Endothelial cell of umbilical vein (primary cell): ENCODE data around the gene FLNB. TPM values are rescaled to one million over a fixed set of nuclear protein-coding genes. Genes with fewer than 3 reads are reported as not detected.

Experiments
- BruUV-seq: library from RNA; stranded (reverse); fragments of 400-500 nt; replicated peaks from 2 replicates; lab custom pipeline; 2021; lab: Mats Ljungman, UMichigan
- CTCF ChIA-PET: fragments of 300-600, 350-600 bp; sonication (Branson Sonifier 250); formaldehyde crosslinking; loops from one replicate; lab custom pipeline; 2021; ENCODE audit warnings: antibody characterized with exemption, inconsistent platforms; lab: Charles Lee
- POLR2A ChIA-PET: fragments of 300-600, 350-600 bp; sonication (Branson Sonifier 250); formaldehyde crosslinking; loops from one replicate; lab custom pipeline; 2021; ENCODE audit warnings: antibody characterized with exemption, inconsistent platforms; lab: Charles Lee
- DNase-seq: peaks from one replicate; pipeline ENCODE4 v3.0.0-alpha.2; 2011; ENCODE audit warnings: low read depth, low spot score
- FAIRE-seq: peaks from 2 replicates; lab custom pipeline; 2011; peaks lifted over from hg19 to GRCh38; lab: Jason Lieb, UNC
- H2AFZ ChIP-seq: 2 replicates; pipeline ENCODE4 v1.6.0; 2012; ENCODE audit warnings: low read depth, low read length, control low read depth, inconsistent platforms
- H3K27ac ChIP-seq: 2 replicates; pipeline ENCODE4 v1.5.1; 2011; ENCODE audit warnings: low read depth, mild to moderate bottlenecking, control low read depth, low read length, moderate library complexity; ENCODE audit not compliant: insufficient read depth
- H3K27me3 ChIP-seq, 2 experiments: 2 replicates each; pipeline versions ENCODE4 v1.6.0 to v1.6.1; 2011; ENCODE audit warnings: low read length in 2 of 2, mixed read lengths in 1 of 2; ENCODE audit not compliant: control insufficient read depth in 2 of 2, insufficient read depth in 2 of 2
- H3K36me3 ChIP-seq, 2 experiments: 2 replicates in 1 of 2; 3 replicates in 1 of 2; pipeline ENCODE4 v1.5.1; 2011; ENCODE audit warnings: low read length in 2 of 2, mild to moderate bottlenecking in 1 of 2, moderate library complexity in 1 of 2; ENCODE audit not compliant: control insufficient read depth in 2 of 2, insufficient read depth in 2 of 2; ENCODE audit errors: extremely low read depth in 1 of 2
- H3K4me1 ChIP-seq: 3 replicates; pipeline ENCODE4 v1.5.1; 2011; ENCODE audit warnings: mild to moderate bottlenecking, low read length; ENCODE audit not compliant: control insufficient read depth, insufficient read depth; ENCODE audit errors: extremely low read depth
- H3K4me2 ChIP-seq: 2 replicates; pipeline ENCODE4 v1.6.1; 2011; ENCODE audit warnings: low read length, control low read depth, mixed read lengths; ENCODE audit not compliant: insufficient read depth
- H3K4me3 ChIP-seq, 3 experiments: fragments of 200-600 bp in 1 of 3; sonication (generic), shearing (Covaris generic) in 1 of 3; replicated peaks in 1 of 3; 2 replicates each; pipeline ENCODE4 v1.5.1; 2011 to 2016; ENCODE audit warnings: control low read depth in 3 of 3, low read length in 3 of 3, mild to moderate bottlenecking in 2 of 3, inconsistent platforms in 1 of 3, low read depth in 1 of 3, moderate library complexity in 1 of 3; ENCODE audit not compliant: insufficient read depth in 1 of 3
- H3K79me2 ChIP-seq: 2 replicates; pipeline ENCODE4 v1.6.0; 2012; ENCODE audit warnings: low read length, inconsistent platforms; ENCODE audit not compliant: control insufficient read depth, insufficient read depth
- H3K9ac ChIP-seq: replicated peaks from 2 replicates; pipeline ENCODE3; 2011; ENCODE audit warnings: low read length, control low read depth; ENCODE audit not compliant: insufficient read depth; ENCODE audit errors: extremely low read depth
- H3K9me1 ChIP-seq: replicated peaks from 3 replicates; pipeline ENCODE4 v1.6.0; 2011; ENCODE audit warnings: mild to moderate bottlenecking, low read length; ENCODE audit not compliant: control insufficient read depth, insufficient read depth; ENCODE audit errors: extremely low read depth
- H3K9me3 ChIP-seq: replicated peaks from 2 replicates; pipeline ENCODE4 v1.5.1; 2012; ENCODE audit warnings: low read length, inconsistent platforms; ENCODE audit not compliant: control insufficient read depth, insufficient read depth
- H4K20me1 ChIP-seq: replicated peaks from 2 replicates; pipeline ENCODE3; 2011; ENCODE audit warnings: mild to moderate bottlenecking, low read length; ENCODE audit not compliant: control insufficient read depth, insufficient read depth; ENCODE audit errors: extremely low read depth
- FOS ChIP-seq: IDR thresholded peaks from 2 replicates; pipeline ENCODE4 v1.6.1; 2011; ENCODE audit warnings: mild to moderate bottlenecking, low read length, moderate library complexity, borderline replicate concordance; ENCODE audit not compliant: insufficient read depth
- GATA2 ChIP-seq: IDR thresholded peaks from 2 replicates; pipeline ENCODE4 v1.7.0; 2011; ENCODE audit warnings: low read depth, mild to moderate bottlenecking, moderate library complexity, mixed read lengths, low read length; ENCODE audit not compliant: insufficient read length, insufficient read depth
- JUN ChIP-seq: IDR thresholded peaks from 2 replicates; pipeline ENCODE4 v1.6.1; 2011; ENCODE audit warnings: borderline replicate concordance, low read depth; ENCODE audit not compliant: insufficient read length, insufficient read depth
- MYC ChIP-seq: IDR thresholded peaks from one replicate; pipeline ENCODE4 v1.6.1; 2011; ENCODE audit warnings: mild to moderate bottlenecking, low read depth, low read length
- POLR2A ChIP-seq: IDR thresholded peaks from 2 replicates; pipeline ENCODE4 v1.6.1; 2012; ENCODE audit warnings: low read depth, mild to moderate bottlenecking, control low read depth, low read length
- POLR2AphosphoS5 ChIP-seq: IDR thresholded peaks from 2 replicates; pipeline ENCODE4 v1.6.1; 2012; ENCODE audit warnings: low read depth, mild to moderate bottlenecking, control low read depth, low read length, moderate library complexity; ENCODE audit not compliant: insufficient read depth
- dilution Hi-C: fragments of 300-500 bp; cut with MboI; formaldehyde crosslinking; loops from one replicate; pipeline ENCODE4 v1.15.0; 2019; ENCODE audit warnings: low sequenced_read_pairs; ENCODE audit not compliant: extremely low pct_ligation_motif_present
- intact Hi-C: fragments of 100-400 bp; cut with micrococcal nuclease; formaldehyde crosslinking; loops from one replicate; pipeline ENCODE4 v1.10.0; 2022
- polyA plus RNA-seq, 4 experiments: library from polyadenylated mRNA; depleted of rRNA in 3 of 4; stranded (reverse) in 3 of 4; unstranded in 1 of 4; fragments of >200 nt; gene quantifications; 2 replicates each; pipeline versions ENCODE4 v1.2.1 to v1.2.3, GENCODE V29; 2011 to 2012; ENCODE audit warnings: missing spikeins in 1 of 4
- total RNA-seq: library from RNA; stranded (reverse); gene quantifications from 2 replicates; pipeline ENCODE4 v1.2.3, GENCODE V29; 2021
- TF ChIP-seq, protein P1 (sequence below), 2 donors: IDR thresholded peaks; 1 replicate in 1 of 2; 2 replicates in 1 of 2; pipeline ENCODE4 v1.5.1; 2011; ENCODE audit warnings: low read length in 2 of 2, mild to moderate bottlenecking in 2 of 2, moderate library complexity in 2 of 2, control low read depth in 1 of 2, inconsistent platforms in 1 of 2, low read depth in 1 of 2; ENCODE audit not compliant: insufficient read depth in 1 of 2; ENCODE audit errors: extremely low read depth in 1 of 2
- TF ChIP-seq, protein P2 (sequence below): IDR thresholded peaks from 2 replicates; pipeline ENCODE4 v1.6.1; 2011; ENCODE audit not compliant: insufficient read depth, insufficient read length

The FLNB gene
- total and polyA plus RNA-seq, 2 donors (not counting 3 experiments of a cell fraction or from before 2014, with no cell fraction given), result 479 to 670 TPM

DNA sequence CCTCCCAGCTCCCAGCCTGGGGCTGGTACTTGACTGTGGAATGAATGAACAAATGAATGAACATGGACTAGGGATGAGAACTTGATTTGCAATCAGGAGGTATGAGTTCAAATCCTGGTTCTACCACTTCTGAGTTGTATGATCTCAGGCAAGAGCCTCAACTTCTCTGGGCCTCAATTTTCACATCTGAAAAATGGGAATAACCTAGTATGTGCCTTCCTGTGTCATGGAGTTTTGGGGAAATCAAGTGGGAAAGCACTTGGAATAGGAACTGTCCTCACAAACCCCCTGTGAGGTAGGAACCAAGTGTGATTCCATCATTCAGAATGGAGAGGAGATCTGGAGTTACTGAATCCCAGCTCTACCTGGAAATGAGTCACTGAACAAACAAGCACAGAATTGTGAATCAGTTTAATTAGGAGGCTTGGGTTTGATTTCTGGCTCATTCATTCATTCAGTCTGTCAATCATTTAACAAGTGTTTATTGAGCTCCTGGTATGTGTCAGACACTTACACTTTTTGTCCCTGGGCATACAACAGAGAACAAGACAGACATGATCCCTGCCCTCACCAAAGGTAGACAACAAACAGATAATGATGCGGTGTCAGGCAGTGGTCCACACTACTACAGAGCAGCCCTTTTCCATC lies 172.8 kb downstream of the FLNB start:
- no peaks in the 10 kb centered on the region for H3K79me2 ChIP-seq
- no peak overlapping the region for H3K9ac ChIP-seq
- ChIA-PET CTCF (interaction anchor here (1.3 to 6.6 kb wide), 3 partner anchors 9 to 125 kb away, joined by 5 to 80 read pairs (median 6); partner anchors contain the start of genes HTD2 and RPP14), POLR2A (no interaction called here)
- no peaks in the 10 kb centered on the region for H4K20me1 ChIP-seq
- TF ChIP-seq JUN, result peak; percentile 41
- TF ChIP-seq POLR2AphosphoS5, result no peak
- peak; percentile 49 for TF ChIP-seq FOS
- DNase-seq (no peak), FAIRE-seq (peak; percentile 15)
- no peak overlapping the region for H3K27ac ChIP-seq
- BruUV-seq, result no TSS peak
- no peaks in the 10 kb centered on the region for H3K36me3 ChIP-seq
- dilution Hi-C loops, result no loop called here
- H3K4me2 ChIP-seq, result no peak overlapping the region
- H3K9me3 ChIP-seq, result no peaks in the 10 kb centered on the region
- H3K27me3 ChIP-seq, result no peaks in the 10 kb centered on the region
- H3K9me1 ChIP-seq, result no peaks in the 10 kb centered on the region
- peaks cover 2% of the 10 kb centered on the region for H3K4me1 ChIP-seq
- no peak overlapping the region for H2AFZ ChIP-seq
- intact Hi-C loops, result no loop called here
- H3K4me3 ChIP-seq, result no peak overlapping the region

DNA sequence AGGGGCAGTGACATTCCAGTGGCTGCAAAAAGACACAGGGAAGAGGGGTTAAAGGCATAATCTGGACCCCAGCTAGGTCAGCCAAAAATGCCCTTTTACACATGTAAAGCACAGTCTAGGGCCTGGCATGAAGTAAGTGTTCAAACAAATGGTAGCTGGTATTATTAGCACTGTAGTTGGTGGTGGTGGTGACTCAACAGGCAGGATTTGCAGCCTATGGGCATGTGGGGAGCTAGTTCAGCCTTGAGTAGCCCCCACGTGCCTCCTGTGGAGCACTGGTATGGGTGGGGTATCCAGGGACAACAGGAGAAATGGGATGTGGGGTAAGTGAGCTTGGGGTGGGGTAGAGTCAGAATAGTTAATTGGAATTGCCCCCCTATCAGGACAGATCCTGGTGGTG lies 175.0 kb downstream of the FLNB start:
- intact Hi-C loops, result no loop called here
- no peak overlapping the region for H3K4me2 ChIP-seq
- H3K36me3 ChIP-seq, result no peaks in the 10 kb centered on the region
- H4K20me1 ChIP-seq, result no peaks in the 10 kb centered on the region
- H3K9me3 ChIP-seq, result no peaks in the 10 kb centered on the region
- H3K27ac ChIP-seq, result no peak overlapping the region
- H3K9ac ChIP-seq, result no peak overlapping the region
- H3K27me3 ChIP-seq, result no peaks in the 10 kb centered on the region
- no peak overlapping the region for H3K4me3 ChIP-seq
- H3K4me1 ChIP-seq, result no peaks in the 10 kb centered on the region
- no peak for TF ChIP-seq POLR2AphosphoS5
- TF ChIP-seq, protein P1, sequence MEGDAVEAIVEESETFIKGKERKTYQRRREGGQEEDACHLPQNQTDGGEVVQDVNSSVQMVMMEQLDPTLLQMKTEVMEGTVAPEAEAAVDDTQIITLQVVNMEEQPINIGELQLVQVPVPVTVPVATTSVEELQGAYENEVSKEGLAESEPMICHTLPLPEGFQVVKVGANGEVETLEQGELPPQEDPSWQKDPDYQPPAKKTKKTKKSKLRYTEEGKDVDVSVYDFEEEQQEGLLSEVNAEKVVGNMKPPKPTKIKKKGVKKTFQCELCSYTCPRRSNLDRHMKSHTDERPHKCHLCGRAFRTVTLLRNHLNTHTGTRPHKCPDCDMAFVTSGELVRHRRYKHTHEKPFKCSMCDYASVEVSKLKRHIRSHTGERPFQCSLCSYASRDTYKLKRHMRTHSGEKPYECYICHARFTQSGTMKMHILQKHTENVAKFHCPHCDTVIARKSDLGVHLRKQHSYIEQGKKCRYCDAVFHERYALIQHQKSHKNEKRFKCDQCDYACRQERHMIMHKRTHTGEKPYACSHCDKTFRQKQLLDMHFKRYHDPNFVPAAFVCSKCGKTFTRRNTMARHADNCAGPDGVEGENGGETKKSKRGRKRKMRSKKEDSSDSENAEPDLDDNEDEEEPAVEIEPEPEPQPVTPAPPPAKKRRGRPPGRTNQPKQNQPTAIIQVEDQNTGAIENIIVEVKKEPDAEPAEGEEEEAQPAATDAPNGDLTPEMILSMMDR (IDR thresholded peaks at IDR 0.05; ENCODE audit: extremely low read depth in 1 of 2, insufficient read depth in 1 of 2, low read depth in 1 of 2, low read length in 2 of 2), result no peak
- no peak for TF ChIP-seq FOS
- no peak for TF ChIP-seq MYC
- TF ChIP-seq, protein P2, sequence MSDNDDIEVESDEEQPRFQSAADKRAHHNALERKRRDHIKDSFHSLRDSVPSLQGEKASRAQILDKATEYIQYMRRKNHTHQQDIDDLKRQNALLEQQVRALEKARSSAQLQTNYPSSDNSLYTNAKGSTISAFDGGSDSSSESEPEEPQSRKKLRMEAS, result no peak
- no peak for TF ChIP-seq JUN
- no peak for TF ChIP-seq POLR2A
- no peak for TF ChIP-seq GATA2
- DNase-seq (no peak), FAIRE-seq (no peak)
- BruUV-seq, result no TSS peak
- H3K79me2 ChIP-seq, result no peaks in the 10 kb centered on the region
- dilution Hi-C loops, result no loop called here
- ChIA-PET CTCF (interaction anchor here (8.3 to 10.8 kb wide), 3 partner anchors 35 to 123 kb away, joined by 93 to 369 read pairs (median 294); partner anchors contain the start of genes HTD2 and RPP14), POLR2A (no interaction called here)
- no peaks in the 10 kb centered on the region for H3K9me1 ChIP-seq
- H2AFZ ChIP-seq, result no peak overlapping the region
